ENCODE results near the gene TMTC3. TPM values are rescaled to one million over a fixed set of nuclear protein-coding genes. Genes with fewer than 3 reads are reported as not detected.

The TMTC3 gene
- total and polyA plus RNA-seq, 2 of the 8 experiments (the other 6 are each of a cell fraction or from before 2014, with no cell fraction given): 7.0 to 45.1 TPM

DNA sequence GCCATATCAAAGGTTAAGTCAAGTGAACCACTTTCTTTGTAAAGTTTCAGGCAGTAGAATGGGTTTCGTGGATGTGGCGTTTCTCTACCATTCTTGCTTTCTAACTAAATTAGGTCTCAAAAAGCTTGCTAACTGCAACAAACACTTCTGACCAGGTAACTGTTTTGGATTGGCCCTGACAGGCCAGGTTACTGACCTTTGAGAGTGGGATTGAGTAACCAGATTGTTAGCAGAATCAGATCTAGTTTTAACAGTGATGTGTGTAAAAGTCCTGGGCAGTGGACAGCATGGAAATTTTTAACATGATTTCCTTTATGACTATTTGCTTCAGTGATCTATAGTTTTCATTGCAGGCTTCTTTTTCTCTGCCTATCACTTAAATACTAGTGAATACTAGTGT is 57.9 kb downstream of the TMTC3 start (continued):
- no peak for TF ChIP-seq CHD7 (IDR thresholded peaks at IDR 0.05; ENCODE audit: insufficient replicate concordance, low read length)
- no peak for TF ChIP-seq ZNF274 (IDR thresholded peaks at IDR 0.05; ENCODE audit: borderline replicate concordance, extremely low read depth, low read length)
- TF ChIP-seq, protein P1, sequence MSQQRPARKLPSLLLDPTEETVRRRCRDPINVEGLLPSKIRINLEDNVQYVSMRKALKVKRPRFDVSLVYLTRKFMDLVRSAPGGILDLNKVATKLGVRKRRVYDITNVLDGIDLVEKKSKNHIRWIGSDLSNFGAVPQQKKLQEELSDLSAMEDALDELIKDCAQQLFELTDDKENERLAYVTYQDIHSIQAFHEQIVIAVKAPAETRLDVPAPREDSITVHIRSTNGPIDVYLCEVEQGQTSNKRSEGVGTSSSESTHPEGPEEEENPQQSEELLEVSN (IDR thresholded peaks at IDR 0.05): no peak
- no peak for TF ChIP-seq KDM1A (IDR thresholded peaks at IDR 0.05; ENCODE audit: borderline replicate concordance, low read length)
- no peak for TF ChIP-seq RBBP5 (IDR thresholded peaks at IDR 0.05; ENCODE audit: borderline replicate concordance, low read depth, low read length)
- TF ChIP-seq CREB1 (IDR thresholded peaks at IDR 0.05): no peak
- no peak for TF ChIP-seq BACH1 (IDR thresholded peaks at IDR 0.05; ENCODE audit: low read length)
- no peak for TF ChIP-seq BRCA1 (IDR thresholded peaks at IDR 0.05; ENCODE audit: low read depth, low read length)

All from H1 (cell line).